ENCODE data around the gene NEK4.

The NEK4 gene

GRCh38 chr3:52779837-52780585 is 9.3 kb upstream of the NEK4 start:
- WGBS (ENCODE audit: extremely low coverage, insufficient coverage, insufficient read length), result no CpG with 5 or more reads among the region's 8 CpGs

DNA sequence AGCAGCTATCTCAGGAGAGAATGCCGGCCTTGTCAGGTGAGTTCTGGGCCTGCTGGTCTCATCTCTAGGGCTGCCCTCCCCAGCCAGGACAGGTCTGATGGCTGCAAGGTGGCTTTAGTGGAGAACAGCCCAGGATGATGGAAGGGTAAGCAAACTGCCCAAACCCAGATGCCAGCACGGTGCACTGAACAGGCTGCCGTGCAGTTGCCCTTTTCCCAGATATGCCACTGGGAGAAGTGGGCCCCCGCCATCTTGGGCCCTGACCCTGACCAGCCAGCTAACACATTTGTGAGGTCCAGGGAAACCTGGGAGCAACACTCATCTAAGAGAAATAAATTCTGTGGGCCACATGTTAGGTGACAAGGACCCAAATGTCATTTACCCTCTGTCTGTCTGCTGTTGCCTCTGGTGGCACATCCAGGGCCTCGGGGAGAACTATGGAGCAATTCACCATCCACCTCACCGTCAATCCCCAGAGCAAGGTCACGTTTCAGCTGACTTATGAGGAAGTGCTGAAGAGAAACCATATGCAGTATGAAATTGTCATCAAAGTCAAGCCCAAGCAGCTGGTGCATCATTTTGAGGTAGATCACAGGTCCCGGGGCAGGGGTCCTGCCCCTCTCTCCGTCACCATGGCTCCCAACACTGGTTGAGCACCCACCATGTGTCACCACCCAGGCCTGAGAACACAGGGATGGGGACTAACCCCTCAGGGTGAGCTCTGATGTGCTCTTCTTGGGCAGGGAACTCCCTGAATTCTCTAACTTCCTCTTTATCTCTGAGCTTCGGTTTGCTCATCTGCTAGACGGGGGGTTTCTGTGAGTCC is 8.5 kb upstream of the NEK4 start:
- Histone ChIP-seq H3K14ac (ENCODE audit: low read length) (no peak overlapping the region), H2BK12ac (ENCODE audit: low read length) (no peak overlapping the region), H2AK5ac (ENCODE audit: low read length) (no peak overlapping the region), H3K9me3 (ENCODE audit: insufficient read depth, low read depth, low read length) (no peaks in the 10 kb centered on the region), H3K9ac (ENCODE audit: low read length) (no peak overlapping the region), H3K79me1 (ENCODE audit: low read length) (no peaks in the 10 kb centered on the region), H4K12ac (ENCODE audit: low read depth, low read length) (no peak overlapping the region), H3K4me2 (ENCODE audit: low read length) (no peak overlapping the region), H3K4ac (ENCODE audit: low read depth, low read length) (no peak overlapping the region), H3K27me3 (ENCODE audit: insufficient read depth, low read length) (no peaks in the 10 kb centered on the region), H2BK120ac (ENCODE audit: insufficient read depth, low read length, poor library complexity) (no peak overlapping the region), H3K4me3 (ENCODE audit: low read depth, low read length) (no peak overlapping the region), H2BK5ac (ENCODE audit: low read depth, low read length, poor library complexity) (no peak overlapping the region), H4K8ac (ENCODE audit: low read depth, low read length) (no peak overlapping the region), H2AFZ (ENCODE audit: insufficient read depth, low read length, poor library complexity) (no peak overlapping the region), H4K91ac (ENCODE audit: low read depth, low read length) (no peak overlapping the region), H3K18ac (ENCODE audit: low read length) (no peak overlapping the region), H3K27ac (ENCODE audit: low read depth, low read length) (no peak overlapping the region), H3K23ac (ENCODE audit: low read length) (no peak overlapping the region), H3K4me1 (ENCODE audit: control insufficient read depth in 1 of 2, insufficient read depth in 2 of 2, low read length in 2 of 2) (no peaks in the 10 kb centered on the region), H3K36me3 (ENCODE audit: control insufficient read depth in 1 of 2, insufficient read depth in 2 of 2, low read length in 2 of 2) (no peaks in the 10 kb centered on the region), H3K79me2 (ENCODE audit: control insufficient read depth, insufficient read depth, low read length, poor library complexity) (no peaks in the 10 kb centered on the region)
- peak; percentile 25 to 28 for DNase-seq
- no CpG with 5 or more reads among the region's 11 CpGs for WGBS (ENCODE audit: extremely low coverage, insufficient coverage, insufficient read length)

More at GRCh38 chr3:52779837-52780585, 9.3 kb upstream of the NEK4 start:
- no peaks in the 10 kb centered on the region for H3K79me1 ChIP-seq (ENCODE audit: low read length)
- H3K79me2 ChIP-seq (ENCODE audit: control insufficient read depth, insufficient read depth, low read length, poor library complexity), result no peaks in the 10 kb centered on the region
- no peak overlapping the region for H3K4me3 ChIP-seq (ENCODE audit: low read depth, low read length)
- no peak overlapping the region for H3K23ac ChIP-seq (ENCODE audit: low read length)
- H4K12ac ChIP-seq (ENCODE audit: low read depth, low read length), result no peak overlapping the region
- no peaks in the 10 kb centered on the region for H3K27me3 ChIP-seq (ENCODE audit: insufficient read depth, low read length)
- no peak overlapping the region for H3K9ac ChIP-seq (ENCODE audit: low read length)
- no peak overlapping the region for H2AK5ac ChIP-seq (ENCODE audit: low read length)
- H3K4me1 ChIP-seq (ENCODE audit: control insufficient read depth in 1 of 2, insufficient read depth in 2 of 2, low read length in 2 of 2), result no peaks in the 10 kb centered on the region
- H3K9me3 ChIP-seq (ENCODE audit: insufficient read depth, low read depth, low read length), result no peaks in the 10 kb centered on the region
- H3K36me3 ChIP-seq (ENCODE audit: control insufficient read depth in 1 of 2, insufficient read depth in 2 of 2, low read length in 2 of 2), result no peaks in the 10 kb centered on the region
- no peak overlapping the region for H4K91ac ChIP-seq (ENCODE audit: low read depth, low read length)
- no peak overlapping the region for H3K4me2 ChIP-seq (ENCODE audit: low read length)
- no peak overlapping the region for H3K4ac ChIP-seq (ENCODE audit: low read depth, low read length)
- no peak overlapping the region for H3K18ac ChIP-seq (ENCODE audit: low read length)
- H2BK5ac ChIP-seq (ENCODE audit: low read depth, low read length, poor library complexity), result no peak overlapping the region
- H3K14ac ChIP-seq (ENCODE audit: low read length), result no peak overlapping the region
- H2BK12ac ChIP-seq (ENCODE audit: low read length), result no peak overlapping the region
- H4K8ac ChIP-seq (ENCODE audit: low read depth, low read length), result no peak overlapping the region
- no peak overlapping the region for H2AFZ ChIP-seq (ENCODE audit: insufficient read depth, low read length, poor library complexity)
- no peak overlapping the region for H3K27ac ChIP-seq (ENCODE audit: low read depth, low read length)
- DNase-seq, result no peak
- no peak overlapping the region for H2BK120ac ChIP-seq (ENCODE audit: insufficient read depth, low read length, poor library complexity)

DNA sequence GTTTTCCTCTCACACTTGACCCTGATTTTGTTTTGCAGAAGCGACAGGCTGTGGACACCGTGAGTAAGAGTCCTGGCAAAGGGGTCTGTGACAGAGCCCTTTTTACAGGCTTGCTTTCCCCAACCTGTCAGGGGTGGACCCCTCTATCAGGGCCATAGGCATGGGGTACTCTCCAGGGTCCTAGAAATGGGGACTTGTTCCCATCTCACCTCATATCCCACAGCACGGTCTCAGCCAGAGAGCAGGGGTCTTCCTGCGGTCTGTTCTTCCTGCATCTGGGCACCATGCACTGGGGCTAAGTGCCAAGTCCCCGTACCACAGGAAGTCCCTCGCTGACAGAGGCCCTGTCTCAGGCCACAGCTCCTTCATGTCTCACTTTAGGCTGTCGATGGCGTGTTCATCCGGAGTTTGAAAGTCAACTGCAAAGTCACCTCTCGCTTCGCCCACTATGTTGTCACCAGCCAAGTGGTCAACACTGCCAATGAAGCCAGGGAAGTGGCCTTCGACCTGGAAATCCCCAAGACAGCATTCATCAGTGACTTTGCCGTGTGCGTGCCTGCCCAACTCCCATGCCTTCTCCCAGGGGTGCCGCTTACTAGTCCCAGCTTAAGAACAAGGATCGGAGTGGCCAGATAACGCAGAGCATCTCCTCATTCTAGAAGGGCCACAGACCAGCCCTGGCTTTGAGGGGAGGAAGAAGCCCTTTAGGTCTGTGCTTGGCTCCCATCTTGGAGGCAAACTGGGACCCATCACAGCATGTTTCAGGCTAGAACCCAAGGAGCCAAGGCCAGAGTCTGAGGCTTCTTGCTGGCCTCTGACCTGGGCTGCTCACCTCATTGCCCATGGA is 7.4 kb upstream of the NEK4 start:
- H4K91ac ChIP-seq (ENCODE audit: low read depth, low read length), result no peak overlapping the region
- no CpG with 5 or more reads among the region's 17 CpGs for WGBS (ENCODE audit: extremely low coverage, insufficient coverage, insufficient read length)
- H4K12ac ChIP-seq (ENCODE audit: low read depth, low read length), result no peak overlapping the region

DNA sequence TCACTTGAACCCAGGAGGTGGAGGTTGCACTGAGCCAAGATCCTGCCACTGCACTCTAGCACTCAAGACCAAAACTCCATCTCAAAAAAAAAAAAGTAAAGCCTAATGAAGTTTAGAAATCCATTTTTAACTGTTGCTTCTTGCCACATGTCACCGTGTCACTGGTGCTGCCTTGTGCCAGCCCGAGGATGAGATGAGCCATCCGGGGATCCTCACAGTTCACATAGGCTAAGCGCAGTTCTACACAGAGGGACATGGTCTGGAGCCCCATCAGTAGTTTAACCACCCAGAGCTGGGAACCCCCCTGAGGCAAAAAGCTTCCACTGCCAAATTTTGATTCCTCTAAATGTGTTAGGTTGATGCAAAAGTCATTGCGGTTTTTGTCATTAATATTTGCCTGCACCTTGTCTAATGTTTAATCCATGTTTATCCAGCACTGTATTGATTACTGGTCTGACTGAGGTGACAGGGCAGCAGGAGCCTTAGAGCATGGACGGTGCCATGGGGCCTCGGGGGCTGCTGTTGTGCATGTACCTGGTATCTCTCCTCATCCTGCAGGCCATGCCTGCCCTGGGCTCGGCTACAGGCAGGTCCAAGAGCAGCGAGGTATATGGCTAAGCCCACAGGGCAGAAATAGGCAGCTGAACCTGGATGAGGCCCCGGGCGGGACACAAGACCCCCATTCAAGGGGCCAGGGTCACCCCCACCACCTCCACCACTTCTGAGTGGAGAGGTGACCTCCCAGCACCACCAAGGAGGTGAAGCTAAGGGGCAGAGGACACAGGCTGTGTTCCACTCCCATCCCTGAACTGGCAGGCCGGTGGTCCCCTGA is 6.6 kb upstream of the NEK4 start, which contains the start of gene ITIH1:
ITIH1 (plus strand) TSS at position 473 of the 832 bp plus-strand sequence; CDS start at position 490, 17 bp downstream.
- no peak within 1 kb of the TSS for H2BK5ac ChIP-seq (ENCODE audit: low read depth, low read length, poor library complexity)
- H3K23ac ChIP-seq (ENCODE audit: low read length), result no peak within 1 kb of the TSS
- H2BK12ac ChIP-seq (ENCODE audit: low read length), result no peak within 1 kb of the TSS
- H3K4me2 ChIP-seq (ENCODE audit: low read length), result no peak within 1 kb of the TSS
- no CpG with 5 or more reads among the region's 12 CpGs for WGBS (ENCODE audit: extremely low coverage, insufficient coverage, insufficient read length)
- no peak within 1 kb of the TSS for H3K9ac ChIP-seq (ENCODE audit: low read length)
- no peaks in the 10 kb centered on the region for H3K27me3 ChIP-seq (ENCODE audit: insufficient read depth, low read length)
- no peaks in the 10 kb centered on the region for H3K79me2 ChIP-seq (ENCODE audit: control insufficient read depth, insufficient read depth, low read length, poor library complexity)
- no peak within 1 kb of the TSS for H2BK120ac ChIP-seq (ENCODE audit: insufficient read depth, low read length, poor library complexity)
- no peak within 1 kb of the TSS for H3K4ac ChIP-seq (ENCODE audit: low read depth, low read length)
- no peak within 1 kb of the TSS for H3K18ac ChIP-seq (ENCODE audit: low read length)
- H3K36me3 ChIP-seq (ENCODE audit: control insufficient read depth in 1 of 2, insufficient read depth in 2 of 2, low read length in 2 of 2), result no peaks in the 10 kb centered on the region
- H2AFZ ChIP-seq (ENCODE audit: insufficient read depth, low read length, poor library complexity), result no peak within 1 kb of the TSS
- no peaks in the 10 kb centered on the region for H3K9me3 ChIP-seq (ENCODE audit: insufficient read depth, low read depth, low read length)
- H3K79me1 ChIP-seq (ENCODE audit: low read length), result no peaks in the 10 kb centered on the region
- DNase-seq, result no peak
- no peak within 1 kb of the TSS for H4K8ac ChIP-seq (ENCODE audit: low read depth, low read length)
- no peak within 1 kb of the TSS for H4K12ac ChIP-seq (ENCODE audit: low read depth, low read length)
- H3K4me3 ChIP-seq (ENCODE audit: low read depth, low read length), result no peak within 1 kb of the TSS
- no peak within 1 kb of the TSS for H2AK5ac ChIP-seq (ENCODE audit: low read length)
- H3K27ac ChIP-seq (ENCODE audit: low read depth, low read length), result no peak within 1 kb of the TSS
- H3K4me1 ChIP-seq (ENCODE audit: control insufficient read depth in 1 of 2, insufficient read depth in 2 of 2, low read length in 2 of 2), result no peaks in the 10 kb centered on the region
- H4K91ac ChIP-seq (ENCODE audit: low read depth, low read length), result no peak within 1 kb of the TSS
- no peak within 1 kb of the TSS for H3K14ac ChIP-seq (ENCODE audit: low read length)

More for the DNA sequence above, 7.4 kb upstream of the NEK4 start:
- H3K9me3 ChIP-seq (ENCODE audit: insufficient read depth, low read depth, low read length), result no peaks in the 10 kb centered on the region
- H3K4me1 ChIP-seq (ENCODE audit: control insufficient read depth in 1 of 2, insufficient read depth in 2 of 2, low read length in 2 of 2), result no peaks in the 10 kb centered on the region
- no peak overlapping the region for H2BK12ac ChIP-seq (ENCODE audit: low read length)
- H3K27me3 ChIP-seq (ENCODE audit: insufficient read depth, low read length), result no peaks in the 10 kb centered on the region
- H2BK5ac ChIP-seq (ENCODE audit: low read depth, low read length, poor library complexity), result no peak overlapping the region
- no peak overlapping the region for H2BK120ac ChIP-seq (ENCODE audit: insufficient read depth, low read length, poor library complexity)
- no peak for DNase-seq
- H3K79me2 ChIP-seq (ENCODE audit: control insufficient read depth, insufficient read depth, low read length, poor library complexity), result no peaks in the 10 kb centered on the region
- H3K18ac ChIP-seq (ENCODE audit: low read length), result no peak overlapping the region
- H2AK5ac ChIP-seq (ENCODE audit: low read length), result no peak overlapping the region
- H3K9ac ChIP-seq (ENCODE audit: low read length), result no peak overlapping the region
- no peak overlapping the region for H3K23ac ChIP-seq (ENCODE audit: low read length)
- H4K8ac ChIP-seq (ENCODE audit: low read depth, low read length), result no peak overlapping the region
- no peak overlapping the region for H3K27ac ChIP-seq (ENCODE audit: low read depth, low read length)
- no peaks in the 10 kb centered on the region for H3K79me1 ChIP-seq (ENCODE audit: low read length)
- no peak overlapping the region for H3K4me2 ChIP-seq (ENCODE audit: low read length)
- H3K4me3 ChIP-seq (ENCODE audit: low read depth, low read length), result no peak overlapping the region
- no peaks in the 10 kb centered on the region for H3K36me3 ChIP-seq (ENCODE audit: control insufficient read depth in 1 of 2, insufficient read depth in 2 of 2, low read length in 2 of 2)
- H3K4ac ChIP-seq (ENCODE audit: low read depth, low read length), result no peak overlapping the region
- no peak overlapping the region for H2AFZ ChIP-seq (ENCODE audit: insufficient read depth, low read length, poor library complexity)
- no peak overlapping the region for H3K14ac ChIP-seq (ENCODE audit: low read length)
